ENCODE measurements around the gene GRIP2. TPM values are rescaled to one million over a fixed set of nuclear protein-coding genes. Genes with fewer than 3 reads are reported as not detected.

The GRIP2 gene
- total RNA-seq, 2 experiments from 2014 or later = not detected

Other genes with a start within 250 kb of the GRIP2 start
- gene SLC6A6, start 137.7 kb downstream of the GRIP2 start, total RNA-seq = 10 to 100 TPM; 38.6 to 38.7 TPM
- 10 to 100 TPM; 16.1 to 18.6 TPM for gene CCDC174, start 111.4 kb upstream of the GRIP2 start, total RNA-seq
- gene C3orf20, start 134.8 kb upstream of the GRIP2 start, total RNA-seq = under 1 TPM in 1 of 2 experiments, not detected in 1; 0.14 TPM